NCI-H2196 (cell line): ENCODE data around the gene TYMS.
"Not testable (repeated sequence)": the region's sequence is repeated elsewhere in the genome, so short reads cannot be mapped to it uniquely, and the experiment has no call there.

Experiments used
- DNase-seq: peaks from one replicate; lab custom pipeline; 2025; ENCODE audit not compliant: unreplicated experiment; lab: John Stamatoyannopoulos, UW

TYMS gene

DNA sequence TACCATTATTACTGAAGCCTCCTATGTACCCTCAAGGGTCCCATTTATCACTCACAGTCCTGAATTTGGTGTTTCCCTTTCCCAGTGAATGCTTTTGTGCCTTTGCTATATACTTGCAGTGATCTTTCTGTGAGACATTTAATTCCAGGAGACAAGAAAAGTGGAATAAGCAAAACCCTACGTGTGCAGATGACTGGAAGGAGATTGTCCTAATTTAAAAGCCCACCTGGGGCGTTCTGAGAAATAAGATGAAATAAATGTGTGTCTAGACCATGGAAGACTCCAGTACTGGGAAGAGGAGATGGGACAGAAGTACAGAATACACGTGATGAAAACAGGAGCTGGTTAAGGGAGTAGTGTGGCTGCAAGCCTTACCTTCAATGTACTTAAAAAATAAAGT lies 19.3 kb downstream of the TYMS start:
- DNase-seq: no peak

DNA sequence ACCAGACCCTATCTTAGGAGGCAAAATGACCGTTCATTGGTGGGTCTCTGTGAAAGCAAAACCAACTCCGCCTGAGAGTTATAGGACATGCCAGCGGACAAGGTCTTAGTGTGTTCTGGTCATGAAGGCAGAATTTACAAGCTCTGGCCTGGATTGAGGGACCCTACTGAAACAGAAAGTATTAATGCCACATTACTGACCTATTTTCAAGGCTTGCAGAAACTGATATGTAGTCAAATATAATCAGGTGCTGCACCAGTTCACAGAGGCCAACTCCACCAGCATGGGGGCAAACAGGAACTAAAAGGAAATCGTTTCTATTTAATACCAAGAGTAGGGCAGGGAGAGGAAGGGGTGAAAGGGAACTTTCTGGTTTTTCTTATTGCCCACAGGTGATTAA lies 19.7 kb downstream of the TYMS start:
- DNase-seq: no peak

- no peak for DNase-seq
Measured at GRCh38 chr18:677951-678381, 20.5 kb downstream of the TYMS start.

DNA sequence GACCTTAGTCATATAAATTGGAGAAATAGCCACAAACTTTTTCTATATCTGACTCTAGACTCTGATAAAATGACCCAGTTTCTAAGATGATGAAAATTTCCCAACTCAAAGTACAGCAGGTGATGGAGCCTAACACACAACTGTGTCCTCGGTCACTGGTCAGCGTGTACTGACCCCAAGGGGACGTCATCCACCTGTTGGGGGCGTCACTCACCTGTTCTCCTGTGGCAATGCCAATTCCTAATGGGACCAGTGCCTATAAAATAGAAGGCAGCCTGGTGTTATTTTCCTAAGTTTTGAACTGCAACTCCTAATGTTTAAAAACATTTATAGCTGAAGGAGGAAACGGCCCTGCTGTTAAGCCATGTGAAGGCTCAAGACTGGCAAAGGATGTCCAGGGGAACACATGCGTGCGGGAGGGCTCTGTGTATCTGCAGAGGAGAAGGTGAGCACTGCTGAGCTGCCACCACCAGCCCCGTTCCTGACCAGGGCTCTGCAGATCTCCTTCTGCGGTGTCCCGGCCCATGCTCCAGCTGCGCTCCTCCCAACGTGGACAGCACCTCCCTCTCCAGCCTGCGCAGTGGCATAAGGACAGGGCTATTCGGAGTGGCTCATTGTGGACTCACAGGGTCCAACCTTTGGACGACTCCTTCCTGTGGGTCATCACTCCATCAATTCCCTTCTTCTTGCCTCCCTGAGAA lies 21.2 kb downstream of the TYMS start:
- DNase-seq: no peak

DNA sequence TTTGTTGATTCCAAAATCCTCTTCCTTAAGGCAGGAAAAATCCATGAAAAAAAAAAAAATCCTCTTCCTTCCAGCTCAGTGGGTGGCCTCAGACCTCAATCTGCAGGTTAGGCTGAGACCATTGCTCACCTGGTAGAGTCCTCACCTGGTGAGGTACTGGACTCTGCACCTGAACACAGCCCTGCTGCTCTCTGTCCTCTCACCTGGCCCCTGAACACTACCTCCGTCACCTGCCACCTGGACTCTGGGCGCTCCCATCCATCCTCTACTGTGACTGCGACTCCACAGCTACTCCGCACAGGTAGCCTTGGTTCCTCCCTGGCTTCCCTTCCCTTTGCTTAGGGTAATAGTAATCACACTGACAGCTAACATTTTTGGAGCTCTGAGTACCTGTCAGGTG lies 22.1 kb downstream of the TYMS start:
- no peak for DNase-seq

DNA sequence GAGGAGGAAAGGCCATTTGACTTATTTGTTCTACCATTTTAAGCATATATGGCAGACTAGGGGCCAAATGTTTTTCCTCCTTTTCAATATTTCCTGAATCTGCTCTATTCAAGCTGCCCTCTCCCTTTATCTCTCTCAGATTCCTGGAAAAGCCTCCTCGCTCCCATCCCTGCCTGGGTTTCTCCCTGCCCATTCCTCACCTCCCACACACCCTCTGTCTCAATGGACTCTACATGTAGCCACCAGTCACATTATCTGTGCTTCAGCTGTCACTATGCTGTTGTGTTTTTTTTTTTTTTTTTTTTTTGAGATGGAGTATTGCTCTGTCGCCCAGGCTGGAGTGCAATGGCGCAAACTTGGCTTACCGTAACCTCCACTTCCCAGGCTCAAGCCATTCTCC lies 22.9 kb downstream of the TYMS start:
- DNase-seq: no peak

DNA sequence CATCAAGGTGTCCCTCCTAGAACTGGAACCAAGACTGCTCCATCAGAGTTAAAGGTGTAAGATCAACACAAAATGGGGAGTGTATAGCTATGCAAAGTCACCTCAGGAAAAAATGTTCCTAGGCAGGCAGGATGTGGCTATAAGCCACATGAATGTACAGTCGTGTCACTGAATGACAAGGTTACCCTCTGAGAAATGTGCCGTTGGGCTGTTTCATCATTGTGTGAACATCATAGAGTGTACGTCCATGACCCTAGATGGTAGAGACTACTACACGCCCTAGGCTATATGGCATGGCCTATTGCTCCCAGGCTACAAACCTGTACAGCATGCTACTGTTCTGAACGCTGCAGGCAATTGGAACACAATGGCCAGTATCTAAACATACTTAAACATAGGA lies 24.5 kb downstream of the TYMS start:
- DNase-seq: no peak

- DNase-seq: not testable (repeated sequence)
Measured at GRCh38 chr18:682416-682815, 25.0 kb downstream of the TYMS start.

DNA sequence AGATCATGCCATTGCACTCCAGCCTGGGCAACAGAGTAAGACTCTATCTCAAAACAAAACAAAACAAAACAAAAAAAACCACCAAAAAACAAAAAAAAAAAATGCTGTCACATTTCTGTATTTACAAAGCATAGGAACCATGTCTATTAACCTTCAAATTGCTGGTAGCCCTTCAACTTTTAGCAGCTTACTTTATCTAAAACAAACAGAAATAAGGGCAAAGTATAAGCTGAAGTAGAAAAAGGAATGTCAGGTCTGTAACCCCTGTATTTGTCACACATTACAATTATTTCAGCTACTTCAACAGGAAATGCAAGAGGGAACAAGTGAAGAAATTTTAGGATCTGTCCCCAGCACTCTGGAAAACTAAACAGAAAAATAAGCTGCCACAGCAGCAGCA lies 25.4 kb downstream of the TYMS start:
- no peak for DNase-seq

GRCh38 chr18:683531-683930 lies 26.1 kb downstream of the TYMS start:
- no peak for DNase-seq

DNA sequence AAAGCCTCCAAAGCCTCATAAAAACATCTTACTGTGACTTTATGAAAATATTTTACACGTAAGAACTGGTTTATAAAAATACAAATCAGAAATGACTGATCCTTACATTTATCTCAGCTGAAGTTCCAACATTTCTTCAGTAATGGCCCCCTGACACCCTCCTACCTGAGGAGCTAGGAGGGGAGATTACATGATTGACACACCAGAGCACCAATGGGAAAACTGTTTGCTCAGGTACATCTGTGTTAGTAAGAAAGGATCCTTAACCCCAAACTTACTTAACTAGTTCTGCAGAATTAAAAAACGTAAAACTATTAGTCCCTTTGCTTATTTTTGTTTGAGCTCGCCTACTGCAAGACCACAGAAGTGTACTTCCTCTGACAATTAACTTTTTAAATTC lies 28.0 kb downstream of the TYMS start:
- no peak for DNase-seq

GRCh38 chr18:686339-687111 lies 29.1 kb downstream of the TYMS start:
- no peak for DNase-seq

- DNase-seq: no peak
Measured at GRCh38 chr18:688323-688722, 30.9 kb downstream of the TYMS start.

DNA sequence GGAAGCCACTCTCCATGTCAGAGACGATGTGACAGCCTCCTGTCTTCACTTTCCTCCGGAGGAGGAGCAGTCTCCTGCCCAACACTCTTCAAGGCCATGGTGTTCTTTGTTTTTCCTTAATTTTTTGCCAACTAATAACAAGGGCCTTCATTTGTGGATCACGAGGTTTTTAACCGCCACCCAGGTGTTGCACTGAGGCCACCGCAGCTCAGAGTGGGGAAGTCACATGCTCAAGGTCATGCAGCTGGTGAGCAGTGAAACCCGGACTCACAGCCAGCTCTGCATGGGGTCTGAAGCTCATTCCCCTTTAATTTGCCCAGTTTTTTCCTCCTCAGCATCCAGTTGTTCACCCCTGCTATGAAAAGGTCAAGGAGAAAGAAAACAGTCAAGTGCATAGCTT lies 35.4 kb downstream of the TYMS start:
- no peak for DNase-seq

DNA sequence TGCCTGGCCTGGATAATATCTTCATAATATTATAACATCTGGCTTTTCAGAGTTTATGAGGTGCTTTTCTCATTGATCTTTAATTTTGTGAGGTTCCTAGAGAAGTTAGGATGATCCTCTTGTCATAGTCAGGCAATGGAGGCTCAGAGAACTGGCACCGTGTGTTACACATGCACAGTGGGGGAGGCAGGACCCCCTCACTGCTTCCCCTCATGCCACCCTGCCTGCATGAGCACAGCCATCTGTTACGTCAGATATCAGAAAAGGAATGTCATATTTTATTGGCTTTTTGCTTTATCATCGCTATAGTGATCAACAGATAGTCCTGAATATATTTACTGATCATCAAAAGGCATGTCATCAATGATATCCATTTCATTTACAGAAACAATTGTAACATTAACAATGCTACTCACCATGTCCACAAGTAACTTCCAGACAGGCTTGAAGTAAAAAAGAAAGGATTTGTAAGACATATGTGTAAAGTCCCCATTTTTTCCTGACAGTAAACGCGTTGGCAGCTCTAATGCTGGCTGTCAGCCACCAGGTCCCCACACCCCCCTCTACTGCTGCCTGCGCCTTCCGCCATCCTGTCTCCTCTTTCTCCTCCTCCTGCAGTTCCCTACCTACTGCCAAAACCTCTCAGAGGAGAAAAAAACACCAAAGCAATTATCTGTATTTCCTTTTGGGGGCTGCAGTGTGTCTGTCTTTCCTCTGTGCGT lies 36.2 kb downstream of the TYMS start:
- DNase-seq: no peak

DNA sequence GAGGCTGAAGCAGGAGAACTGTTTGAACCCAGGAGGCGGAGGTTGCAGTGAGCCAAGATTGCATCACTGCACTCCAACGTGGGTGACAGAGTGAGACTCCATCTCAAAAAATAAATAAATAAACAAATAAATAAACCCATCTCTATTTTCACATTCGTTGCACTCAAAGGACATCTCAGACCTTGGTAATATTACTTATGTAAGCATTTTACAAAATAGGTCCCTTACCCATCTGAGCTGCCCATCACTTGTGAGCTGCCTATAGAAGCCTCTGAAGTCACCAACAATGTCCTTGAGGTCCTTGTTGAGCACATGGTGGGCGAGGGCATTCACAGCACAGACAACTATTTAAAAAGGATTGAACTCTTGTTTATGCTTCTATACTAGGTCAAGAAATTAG lies 39.6 kb downstream of the TYMS start:
- no peak for DNase-seq

DNA sequence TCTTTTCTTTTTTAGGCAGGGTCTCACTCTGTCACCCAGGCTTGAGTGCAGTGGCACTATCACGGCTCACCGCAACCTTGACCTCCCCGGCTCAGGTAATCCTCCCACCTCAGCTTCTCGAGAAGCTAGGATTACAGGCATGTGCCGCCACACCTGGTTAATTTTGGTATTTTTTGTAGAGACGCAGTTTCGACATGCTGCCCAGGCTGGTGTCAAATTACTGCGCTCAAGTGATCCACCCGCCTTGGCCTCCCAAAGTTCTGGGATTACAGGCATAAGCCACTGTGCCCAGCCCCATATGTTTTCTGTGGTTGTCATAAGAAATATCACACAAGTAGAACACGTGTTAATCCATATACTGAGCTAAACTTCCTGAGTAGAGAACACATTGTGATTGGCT lies 40.3 kb downstream of the TYMS start:
- DNase-seq: no peak

GRCh38 chr18:703213-703967 lies 45.9 kb downstream of the TYMS start:
- DNase-seq: no peak

GRCh38 chr18:706405-706804 lies 49.0 kb downstream of the TYMS start:
- DNase-seq: no peak

GRCh38 chr18:708096-708495 lies 50.6 kb downstream of the TYMS start:
- no peak for DNase-seq

DNA sequence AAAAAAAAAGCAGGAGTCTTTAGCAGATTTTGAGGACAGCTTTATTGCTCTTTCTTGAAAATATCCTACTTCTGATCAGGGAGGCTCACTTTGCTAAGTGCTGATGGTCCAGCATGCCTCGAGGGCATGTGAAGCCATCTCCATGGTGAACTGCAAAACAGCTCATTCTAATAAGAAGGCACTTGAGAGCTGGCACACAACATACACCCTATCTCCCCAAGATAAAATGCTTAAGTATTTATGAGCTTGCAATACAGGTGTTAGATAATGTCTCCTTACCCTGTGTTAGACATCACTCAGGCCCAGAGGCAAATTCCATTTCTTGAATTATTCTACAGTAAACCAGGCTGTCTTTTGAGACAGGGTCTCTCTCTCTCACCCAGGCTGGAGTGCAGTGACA lies 52.3 kb downstream of the TYMS start:
- no peak for DNase-seq
